Stimulated activated CD4-positive, alpha-beta T cell treated with anti-CD3 and anti-CD28 coated beads, TNF-alpha, amount 100 ng/mL, for 48 hours (primary cell): ENCODE measurements around the gene RNU6-9.
"Not testable (repeated sequence)": the region's sequence is repeated elsewhere in the genome, so short reads cannot be mapped to it uniquely, and the experiment has no call there.

ENCODE experiments used
- DNase-seq, 3 donors: peaks; one replicate each; pipeline ENCODE4 v3.0.0-alpha.2; 2020; ENCODE audit warnings: low read depth in 3 of 3

RNU6-9 gene

DNA sequence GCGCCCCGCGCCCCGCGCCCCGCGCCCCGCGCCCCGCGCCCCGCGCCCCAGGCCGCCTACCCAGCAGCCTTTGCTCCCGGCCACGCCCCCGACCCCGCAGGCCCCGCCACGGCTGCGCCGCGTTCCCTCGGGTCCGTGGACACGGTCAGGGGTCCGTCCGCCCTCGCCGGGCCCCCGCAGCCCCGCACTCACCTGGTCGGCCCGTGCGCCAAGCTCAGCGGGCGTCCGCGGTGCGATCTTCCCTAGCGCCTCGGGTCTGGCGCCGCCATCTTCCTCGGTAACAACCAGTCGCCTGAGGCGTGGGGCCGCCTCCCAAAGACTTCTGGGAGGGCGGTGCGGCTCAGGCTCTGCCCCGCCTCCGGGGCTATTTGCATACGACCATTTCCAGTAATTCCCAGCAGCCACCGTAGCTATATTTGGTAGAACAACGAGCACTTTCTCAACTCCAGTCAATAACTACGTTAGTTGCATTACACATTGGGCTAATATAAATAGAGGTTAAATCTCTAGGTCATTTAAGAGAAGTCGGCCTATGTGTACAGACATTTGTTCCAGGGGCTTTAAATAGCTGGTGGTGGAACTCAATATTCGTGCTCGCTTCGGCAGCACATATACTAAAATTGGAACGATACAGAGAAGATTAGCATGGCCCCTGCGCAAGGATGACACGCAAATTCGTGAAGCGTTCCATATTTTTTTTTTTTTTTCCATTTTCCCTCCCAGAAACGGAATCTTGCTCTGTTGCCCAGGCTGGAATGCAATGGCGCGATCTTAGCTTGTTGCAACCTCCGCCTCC lies at the start of gene RNU6-9, which contains the start of gene MED16:
Gene RNU6-9, plus strand, starts transcription at position 591 of the 796 bp plus-strand sequence.
Gene MED16, minus strand, starts transcription at position 294 of the 796 bp plus-strand sequence. CDS start 2,056 bp downstream, outside the sequence.
- peak; percentile 78 to 85 (median 85) for DNase-seq

DNA sequence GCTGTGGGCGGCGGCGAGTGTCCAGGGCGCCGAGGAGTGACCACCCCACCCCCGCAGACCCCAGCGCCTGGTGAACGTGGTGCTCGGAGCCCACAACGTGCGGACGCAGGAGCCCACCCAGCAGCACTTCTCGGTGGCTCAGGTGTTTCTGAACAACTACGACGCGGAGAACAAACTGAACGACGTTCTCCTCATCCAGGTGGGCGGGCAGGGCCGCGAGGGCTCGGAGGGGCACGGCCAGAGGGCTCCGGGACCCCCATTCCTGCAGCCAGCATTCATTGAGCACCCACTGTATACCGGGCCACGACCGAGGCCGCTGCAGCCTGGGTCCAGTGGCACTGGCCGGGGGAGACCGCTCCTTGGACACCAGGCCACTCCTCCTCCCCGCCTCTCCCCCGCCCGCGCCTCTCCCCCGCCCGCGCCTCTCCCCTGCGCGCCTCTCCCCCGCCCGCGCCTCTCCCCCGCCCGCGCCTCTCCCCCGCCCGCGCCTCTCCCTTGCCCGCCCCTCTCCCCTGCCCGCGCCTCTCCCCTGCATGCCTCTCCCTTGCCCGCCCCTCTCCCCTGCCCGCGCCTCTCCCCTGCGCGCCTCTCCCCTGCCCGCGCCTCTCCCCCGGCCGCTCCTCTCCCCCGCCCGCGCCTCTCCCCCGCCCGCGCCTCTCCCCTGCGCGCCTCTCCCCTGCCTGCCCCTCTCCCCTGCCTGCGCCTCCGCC lies 49.3 kb upstream of the RNU6-9 start:
- DNase-seq: no peak

DNA sequence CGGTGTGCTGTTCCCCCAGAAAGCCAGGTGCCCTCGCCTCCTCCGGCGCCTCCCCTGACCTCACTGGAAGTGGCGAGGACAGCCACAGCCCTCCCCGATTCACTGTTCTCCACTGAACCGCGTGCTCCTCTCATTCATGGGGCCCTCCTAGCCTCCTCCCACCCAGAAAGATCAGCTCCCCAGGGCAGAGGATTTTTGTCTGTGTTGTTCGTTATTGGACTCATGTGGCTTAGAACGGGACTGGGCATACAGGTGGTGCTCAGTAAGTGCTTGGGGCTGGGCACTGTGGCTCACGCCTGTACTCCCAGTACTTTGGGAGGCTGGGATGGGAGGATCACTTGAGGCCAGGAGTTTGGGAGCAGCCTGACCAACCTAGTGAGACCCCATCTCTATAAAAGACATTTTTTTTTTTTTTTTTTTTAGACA lies 48.7 kb upstream of the RNU6-9 start:
- DNase-seq: no peak

DNA sequence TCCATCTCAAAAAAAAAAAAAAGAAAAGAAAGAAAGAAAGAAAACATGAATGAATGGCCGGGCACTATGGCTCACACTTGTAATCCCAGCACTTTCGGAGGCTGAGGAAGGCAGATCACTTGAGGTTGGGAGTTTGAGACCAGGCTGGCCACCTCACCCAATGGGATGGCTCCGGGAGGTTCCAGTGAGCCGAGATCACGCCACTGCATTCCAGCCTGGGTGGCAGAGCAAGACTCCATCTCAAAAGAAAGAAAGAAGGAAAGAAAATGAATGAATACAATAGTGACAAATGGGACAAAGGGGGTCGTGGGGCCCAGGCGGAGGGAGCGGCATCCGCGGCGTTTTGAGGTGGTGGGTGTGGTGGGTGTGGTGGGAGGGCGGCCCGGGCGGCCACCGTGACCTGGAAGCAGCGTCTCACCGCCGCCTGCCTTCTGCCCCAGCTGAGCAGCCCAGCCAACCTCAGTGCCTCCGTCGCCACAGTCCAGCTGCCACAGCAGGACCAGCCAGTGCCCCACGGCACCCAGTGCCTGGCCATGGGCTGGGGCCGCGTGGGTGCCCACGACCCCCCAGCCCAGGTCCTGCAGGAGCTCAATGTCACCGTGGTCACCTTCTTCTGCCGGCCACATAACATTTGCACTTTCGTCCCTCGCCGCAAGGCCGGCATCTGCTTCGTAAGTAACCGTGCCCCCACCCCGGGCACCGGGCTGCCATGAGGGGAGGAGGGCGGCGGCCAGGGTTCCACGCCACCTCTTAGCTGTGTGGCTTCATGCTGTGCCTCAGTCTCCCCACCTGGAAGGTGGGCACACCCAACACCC lies 47.4 kb upstream of the RNU6-9 start:
- DNase-seq: no peak

DNA sequence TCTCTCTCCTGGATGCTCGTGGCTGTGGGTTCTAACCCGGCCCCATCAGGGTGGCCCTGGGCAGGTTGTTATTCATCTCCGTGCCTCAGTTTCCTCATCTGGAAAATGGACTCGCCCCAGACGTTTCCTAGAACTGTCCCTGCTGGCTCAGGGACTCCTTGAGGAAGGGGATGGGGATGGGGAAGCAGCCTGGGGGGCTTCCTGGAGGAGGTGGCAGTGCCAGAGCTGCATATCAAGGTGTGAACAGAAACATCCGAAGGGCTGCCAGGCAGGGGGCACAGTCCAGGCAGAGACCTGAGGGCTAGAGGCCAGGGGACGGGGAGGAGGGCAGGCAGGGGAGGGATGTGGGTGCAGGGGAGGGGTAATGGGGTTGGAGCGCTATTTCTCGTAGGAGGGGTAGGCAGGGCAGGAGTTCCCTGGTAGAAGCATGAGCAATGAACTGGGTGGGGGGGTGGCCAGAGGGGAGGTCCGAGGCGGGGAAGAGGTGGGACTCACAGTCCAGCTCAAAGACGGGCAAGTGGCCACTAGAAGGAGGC lies 44.8 kb upstream of the RNU6-9 start:
- no peak for DNase-seq

DNA sequence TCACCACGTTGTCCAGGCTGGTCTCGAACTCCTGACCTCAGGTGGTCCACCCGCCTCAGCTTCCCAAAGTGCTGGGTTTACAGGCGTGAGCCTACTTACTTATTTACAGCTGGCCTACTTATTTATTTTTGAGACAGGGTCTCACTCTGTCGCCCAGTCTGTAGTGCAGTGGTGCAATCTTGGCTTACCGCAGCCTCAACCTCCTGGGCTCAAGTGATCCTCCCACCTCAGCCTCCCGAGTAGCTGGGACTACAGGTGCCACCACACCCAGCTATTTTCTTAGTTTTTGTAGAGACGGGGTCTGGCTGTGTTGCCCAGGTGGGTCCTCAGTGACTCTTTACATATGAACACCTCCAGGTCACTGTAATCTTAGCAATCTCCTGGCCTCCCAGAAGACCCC lies 44.1 kb upstream of the RNU6-9 start:
- DNase-seq: not testable (repeated sequence)

DNA sequence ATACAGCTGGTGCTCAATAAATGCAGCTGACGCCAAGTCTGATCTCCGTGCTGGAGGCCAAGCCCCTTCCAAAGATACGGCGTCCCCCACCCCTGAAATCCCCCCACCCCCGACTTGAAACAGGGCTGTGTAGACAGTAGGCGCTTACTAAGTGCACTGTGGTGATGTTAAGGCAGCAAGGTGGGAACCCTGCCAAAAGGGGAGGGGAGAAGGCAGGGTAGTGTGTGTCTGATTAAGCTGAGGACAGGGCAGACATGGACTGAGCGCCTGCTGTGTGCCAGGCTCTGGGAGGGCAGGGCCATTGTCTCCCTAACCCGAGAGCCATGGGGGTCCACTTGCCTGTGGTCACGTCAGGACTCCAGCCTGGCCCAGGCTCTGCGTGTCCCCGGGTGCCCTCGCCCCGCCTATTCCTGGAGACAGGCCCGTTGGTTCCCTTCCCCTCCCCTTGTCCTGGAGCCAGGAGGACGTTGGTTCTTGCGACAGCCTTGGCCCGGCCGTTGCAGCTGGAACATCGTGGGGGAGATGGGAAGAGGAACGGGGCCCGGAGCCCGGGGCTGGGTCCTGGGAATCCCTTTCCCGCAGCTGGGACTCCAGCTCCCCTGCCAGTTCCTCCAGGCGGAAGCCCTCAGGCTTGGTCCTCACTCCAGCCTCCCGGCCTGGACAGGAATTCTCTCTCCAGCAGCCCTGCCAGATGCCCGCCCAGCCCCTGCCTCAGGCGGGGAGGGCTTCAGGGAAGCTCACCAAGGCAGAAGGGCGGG lies 42.9 kb upstream of the RNU6-9 start:
- no peak for DNase-seq

DNA sequence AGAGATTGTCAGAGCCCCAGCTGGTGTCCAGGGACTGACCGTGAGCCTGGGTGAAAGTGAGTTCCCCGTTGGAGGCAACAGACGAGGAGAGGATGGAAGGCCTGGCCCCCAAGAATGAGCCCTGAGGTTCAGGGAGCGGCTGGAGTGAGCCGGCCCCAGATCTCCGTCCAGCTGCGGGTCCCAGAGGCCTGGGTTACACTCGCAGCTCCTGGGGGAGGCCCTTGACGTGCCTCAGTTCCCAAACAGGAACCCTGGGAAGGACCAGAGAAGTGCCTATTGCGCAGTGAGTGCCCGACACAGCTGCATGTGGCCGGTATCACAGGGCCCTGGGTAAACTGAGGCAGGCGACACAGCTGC lies 42.3 kb upstream of the RNU6-9 start:
- no peak for DNase-seq

DNA sequence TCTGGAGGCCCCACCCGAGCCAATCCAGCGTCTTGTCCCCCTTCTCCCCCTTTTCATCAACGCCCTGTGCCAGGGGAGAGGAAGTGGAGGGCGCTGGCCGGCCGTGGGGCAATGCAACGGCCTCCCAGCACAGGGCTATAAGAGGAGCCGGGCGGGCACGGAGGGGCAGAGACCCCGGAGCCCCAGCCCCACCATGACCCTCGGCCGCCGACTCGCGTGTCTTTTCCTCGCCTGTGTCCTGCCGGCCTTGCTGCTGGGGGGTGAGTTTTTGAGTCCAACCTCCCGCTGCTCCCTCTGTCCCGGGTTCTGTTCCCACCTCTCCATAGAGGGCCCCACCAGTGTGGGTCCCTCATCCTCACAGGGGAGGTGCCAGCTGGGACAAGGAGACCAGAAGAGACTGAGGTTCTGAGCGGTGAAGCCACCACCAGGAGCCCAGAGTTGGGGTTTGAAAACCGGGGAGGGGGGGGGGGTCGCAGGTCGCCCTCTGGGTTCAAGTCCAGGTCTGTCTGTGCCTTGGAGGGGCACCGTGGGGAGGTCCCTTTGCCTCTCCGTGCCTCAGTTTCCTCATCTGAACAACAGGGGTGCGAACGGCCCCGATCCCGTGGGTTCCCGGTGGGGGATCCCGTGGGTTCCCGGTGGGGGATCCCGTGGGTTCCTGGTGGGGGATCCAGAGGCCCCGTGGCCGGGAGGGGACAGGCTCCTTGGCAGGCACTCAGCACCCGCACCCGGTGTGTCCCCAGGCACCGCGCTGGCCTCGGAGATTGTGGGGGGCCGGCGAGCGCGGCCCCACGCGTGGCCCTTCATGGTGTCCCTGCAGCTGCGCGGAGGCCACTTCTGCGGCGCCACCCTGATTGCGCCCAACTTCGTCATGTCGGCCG lies 40.9 kb upstream of the RNU6-9 start, which contains the start of gene ELANE:
Gene ELANE, plus strand, starts transcription at position 168 of the 878 bp plus-strand sequence. Its CDS starts 26 bp downstream, at position 194.
- no peak for DNase-seq

DNA sequence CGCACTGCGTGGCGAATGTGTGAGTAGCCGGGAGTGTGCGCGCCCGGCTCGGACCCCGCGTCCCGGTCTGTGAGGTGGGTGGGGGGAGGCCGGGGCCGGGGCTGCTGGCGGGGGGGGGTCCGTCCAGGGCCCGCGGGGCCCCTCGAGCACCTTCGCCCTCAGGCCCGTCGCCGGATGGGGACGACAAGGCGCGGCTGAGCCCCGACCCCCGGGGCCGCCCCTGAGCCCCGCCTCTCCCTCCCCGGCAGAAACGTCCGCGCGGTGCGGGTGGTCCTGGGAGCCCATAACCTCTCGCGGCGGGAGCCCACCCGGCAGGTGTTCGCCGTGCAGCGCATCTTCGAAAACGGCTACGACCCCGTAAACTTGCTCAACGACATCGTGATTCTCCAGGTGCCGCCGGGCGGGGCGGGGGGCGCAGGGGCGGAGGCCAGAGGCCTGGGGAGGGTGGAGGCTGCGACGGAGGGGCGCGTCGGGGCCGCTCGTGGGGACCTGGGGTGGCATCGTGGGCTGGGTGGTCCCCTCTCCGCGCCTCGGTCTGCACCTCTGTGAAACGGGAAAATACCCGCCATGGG lies 40.2 kb upstream of the RNU6-9 start:
- DNase-seq: no peak

DNA sequence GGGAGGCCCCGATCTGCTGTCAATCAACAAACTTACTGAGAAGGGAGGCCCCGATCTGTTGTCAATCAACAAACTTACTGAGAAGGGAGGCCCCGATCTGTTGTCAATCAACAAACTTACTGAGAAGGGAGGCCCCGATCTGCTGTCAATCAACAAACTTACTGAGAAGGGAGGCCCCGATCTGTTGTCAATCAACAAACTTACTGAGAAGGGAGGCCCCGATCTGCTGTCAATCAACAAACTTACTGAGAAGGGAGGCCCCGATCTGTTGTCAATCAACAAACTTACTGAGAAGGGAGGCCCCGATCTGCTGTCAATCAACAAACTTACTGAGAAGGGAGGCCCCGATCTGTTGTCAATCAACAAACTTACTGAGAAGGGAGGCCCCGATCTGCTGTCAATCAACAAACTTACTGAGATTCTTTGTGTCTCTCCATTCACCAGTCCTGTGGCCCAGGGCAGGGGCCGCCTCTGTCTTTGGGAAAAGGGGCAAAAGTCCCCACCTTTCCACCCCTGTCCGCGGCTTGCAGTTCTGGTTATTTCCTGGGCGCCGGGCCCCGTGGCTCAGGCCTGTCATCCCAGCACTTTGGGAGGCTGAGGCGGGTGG lies 39.6 kb upstream of the RNU6-9 start:
- DNase-seq: not testable (repeated sequence)

DNA sequence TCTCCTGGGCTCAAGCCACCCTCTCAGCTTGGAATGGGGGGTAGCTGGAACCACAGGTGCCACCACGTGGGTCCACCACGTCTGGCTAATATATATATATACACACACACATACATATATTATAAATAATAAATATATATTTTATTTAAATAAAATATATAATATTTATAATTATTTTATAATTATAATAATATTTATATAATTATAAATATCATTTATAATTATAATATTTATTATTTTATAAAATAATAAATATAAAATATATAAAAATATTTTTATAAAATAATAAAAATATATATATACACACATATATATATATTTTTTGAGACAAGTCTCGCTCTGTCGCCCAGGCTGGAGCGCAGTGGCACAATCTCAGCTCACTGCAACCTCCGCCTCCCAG lies 38.7 kb upstream of the RNU6-9 start:
- DNase-seq: no peak

DNA sequence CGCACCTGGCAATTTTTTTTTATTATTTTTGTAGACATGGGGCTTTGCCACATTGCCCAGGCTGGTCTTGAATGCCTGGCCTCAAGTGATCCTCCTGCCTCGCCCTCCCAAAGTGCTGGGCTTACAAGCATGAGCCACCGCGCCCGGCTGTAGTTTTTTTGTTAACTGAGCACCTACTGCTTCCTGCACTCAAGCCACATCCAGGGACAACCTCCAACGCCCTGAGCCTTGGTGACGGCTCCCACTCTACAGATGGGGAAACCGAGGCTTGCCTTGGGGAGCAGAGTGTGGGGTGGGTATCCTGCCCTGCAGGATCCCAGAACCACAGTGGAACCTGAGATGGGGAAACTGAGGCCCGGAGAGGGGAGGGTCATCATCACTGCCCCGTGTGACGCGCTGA lies 38.1 kb upstream of the RNU6-9 start:
- DNase-seq: no peak

DNA sequence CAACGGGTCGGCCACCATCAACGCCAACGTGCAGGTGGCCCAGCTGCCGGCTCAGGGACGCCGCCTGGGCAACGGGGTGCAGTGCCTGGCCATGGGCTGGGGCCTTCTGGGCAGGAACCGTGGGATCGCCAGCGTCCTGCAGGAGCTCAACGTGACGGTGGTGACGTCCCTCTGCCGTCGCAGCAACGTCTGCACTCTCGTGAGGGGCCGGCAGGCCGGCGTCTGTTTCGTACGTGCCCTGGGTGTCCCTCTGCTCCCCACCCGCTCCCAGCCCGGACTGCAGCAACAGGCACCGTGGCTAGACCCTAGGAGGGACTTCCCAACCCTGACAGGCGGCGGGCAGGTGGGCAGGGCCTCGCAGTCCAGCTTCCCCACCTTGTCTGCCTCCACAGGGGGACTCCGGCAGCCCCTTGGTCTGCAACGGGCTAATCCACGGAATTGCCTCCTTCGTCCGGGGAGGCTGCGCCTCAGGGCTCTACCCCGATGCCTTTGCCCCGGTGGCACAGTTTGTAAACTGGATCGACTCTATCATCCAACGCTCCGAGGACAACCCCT lies 37.6 kb upstream of the RNU6-9 start:
- DNase-seq: no peak

DNA sequence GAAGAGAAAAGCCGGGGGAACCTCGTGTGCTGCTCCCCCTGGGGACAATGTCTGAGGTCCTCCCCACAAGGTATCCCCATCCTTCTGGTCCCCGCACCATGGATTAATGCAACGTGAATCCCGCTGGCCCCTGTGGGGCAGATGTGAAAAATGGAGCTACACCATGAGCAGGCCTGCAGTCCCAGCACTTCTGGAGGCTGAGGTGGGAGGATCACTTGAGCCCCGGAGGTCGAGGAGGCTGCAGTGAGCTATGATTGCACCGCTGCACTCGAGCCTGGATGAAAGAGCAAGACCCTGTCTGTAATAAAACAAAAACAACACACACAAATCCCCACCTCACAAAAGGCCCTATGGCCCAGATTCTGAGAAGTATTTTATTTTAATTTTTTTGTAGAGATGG lies 35.0 kb upstream of the RNU6-9 start:
- no peak for DNase-seq

DNA sequence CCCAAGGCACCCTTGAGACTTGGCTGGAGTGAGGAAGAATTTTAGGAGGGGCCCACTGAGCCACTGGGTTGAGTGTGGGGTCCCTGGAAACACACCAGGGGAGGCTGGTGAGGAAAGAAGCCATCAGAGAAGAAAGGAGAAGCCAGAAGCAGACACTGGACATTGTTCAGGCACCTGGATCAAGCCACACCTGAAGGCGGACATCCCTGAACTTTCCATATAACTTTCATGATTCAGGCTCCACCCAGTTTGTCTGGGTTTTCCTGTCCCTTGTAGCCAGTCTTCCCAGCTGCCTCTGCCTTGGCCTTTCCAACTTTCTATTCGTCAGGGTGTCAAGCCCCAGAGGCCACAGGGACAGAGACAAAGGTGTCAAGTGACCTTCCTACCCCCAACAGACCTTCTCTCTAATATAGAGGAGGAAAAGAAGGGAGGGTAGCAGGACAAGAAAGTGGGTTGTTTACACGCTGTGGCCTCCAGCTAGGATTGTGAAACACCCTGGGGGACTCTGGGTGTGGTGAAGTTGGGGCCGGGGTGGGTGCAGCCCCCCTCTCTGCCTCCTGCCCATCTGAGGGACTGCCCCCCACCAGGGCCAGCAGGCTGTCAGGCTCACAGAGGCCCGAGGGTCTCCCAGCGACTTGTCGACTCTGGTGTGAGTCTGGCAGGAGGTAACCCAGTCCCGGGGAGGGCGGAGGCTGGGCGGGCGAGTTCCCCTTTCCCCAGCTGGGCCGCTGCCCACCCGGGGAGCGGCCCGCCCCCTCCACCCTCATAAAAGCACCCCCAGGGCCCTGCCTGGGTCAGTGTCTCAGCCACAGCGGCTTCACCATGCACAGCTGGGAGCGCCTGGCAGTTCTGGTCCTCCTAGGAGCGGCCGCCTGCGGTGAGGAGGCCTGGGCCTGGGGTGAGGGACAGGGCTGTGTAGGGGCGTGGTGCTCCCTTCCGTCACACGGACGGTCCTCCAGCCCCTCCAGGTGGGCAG lies 34.1 kb upstream of the RNU6-9 start, which contains the start of gene CFD:
Gene CFD, plus strand, starts transcription at position 797 of the 976 bp plus-strand sequence. Its CDS starts 26 bp downstream, at position 823.
- no peak for DNase-seq

DNA sequence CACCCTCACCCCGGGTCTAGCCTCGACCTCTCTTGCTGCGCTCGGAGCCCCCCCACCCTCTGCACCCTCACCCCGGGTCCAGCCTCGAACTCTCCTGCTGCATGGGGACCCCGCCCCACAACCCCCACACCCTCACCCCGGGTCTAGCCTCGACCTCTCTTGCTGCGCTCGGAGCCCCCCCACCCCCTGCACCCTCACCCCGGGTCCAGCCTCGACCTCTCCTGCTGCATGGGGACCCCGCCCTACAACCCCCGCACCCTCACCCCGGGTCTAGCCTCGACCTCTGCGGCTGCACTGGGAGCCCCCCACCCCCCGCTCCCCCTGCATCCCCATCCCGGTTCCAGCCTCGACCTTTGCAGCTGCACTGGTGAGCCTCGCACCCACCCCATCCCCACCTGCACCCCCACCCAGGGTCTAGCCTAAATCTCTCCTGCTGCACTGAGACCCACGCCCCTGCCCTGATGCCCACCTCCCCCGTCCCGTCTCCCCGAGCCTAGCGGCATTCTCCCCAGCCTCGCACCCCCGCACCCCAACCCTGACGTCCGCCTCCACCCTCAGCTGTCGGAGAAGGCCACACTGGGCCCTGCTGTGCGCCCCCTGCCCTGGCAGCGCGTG lies 32.0 kb upstream of the RNU6-9 start:
- no peak for DNase-seq
